ENCODE measurements around the gene MYD88. TPM values are rescaled to one million over a fixed set of nuclear protein-coding genes. Genes with fewer than 3 reads are reported as not detected.
A peak's percentile ranks its signal among the peaks of the same experiment; 100 is the strongest.

MYD88 gene
- polyA plus RNA-seq, 3 donors, result 286 to 427 (median 398) TPM

DNA sequence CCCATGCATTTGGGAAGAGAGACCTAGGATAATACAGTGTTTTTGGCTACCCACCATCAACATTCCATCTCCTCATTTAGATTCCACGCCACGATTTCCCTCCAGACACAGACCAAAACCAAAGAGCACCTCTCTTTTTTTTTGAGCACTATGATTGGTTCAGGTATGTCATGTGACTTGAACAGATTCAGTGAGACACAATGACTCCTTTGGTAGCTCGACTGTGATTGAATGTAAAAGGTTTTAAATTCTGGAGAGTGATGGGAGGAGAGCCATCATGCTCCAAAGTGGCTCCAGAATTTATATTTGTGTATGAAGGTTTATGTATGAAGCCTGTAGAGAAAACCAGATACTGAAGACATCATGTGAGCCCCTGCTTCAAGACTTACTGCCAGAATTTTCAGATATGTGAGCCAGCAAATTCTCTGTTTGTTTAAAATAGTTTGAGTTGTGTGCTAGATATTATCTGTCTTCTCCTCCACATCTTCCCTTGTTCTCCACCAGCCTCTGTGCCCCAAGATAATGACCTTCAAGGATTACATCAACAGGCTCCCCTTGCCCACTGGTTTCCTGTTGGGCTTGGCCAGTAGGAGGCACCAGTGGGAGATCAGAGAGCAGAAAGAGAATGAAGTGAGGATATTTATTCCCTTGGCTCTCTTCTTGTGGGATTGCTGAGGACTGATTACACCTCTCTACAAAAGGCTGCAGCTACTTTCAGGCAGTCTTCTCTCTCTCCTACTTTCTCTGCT lies 12.5 kb downstream of the MYD88 start:
- Mint-ChIP-seq H3K36me3 (peaks cover 8 to 12% of the 10 kb centered on the region in 2 donors), H3K4me1 (peaks cover 85% of the 10 kb centered on the region), H3K4me3 (no peak overlapping the region), H3K27me3 (ENCODE audit: low read depth in 3 of 3) (peaks cover 0 to 2% (median 0%) of the 10 kb centered on the region in 3 donors), H3K9me3 (peaks cover 3 to 11% (median 5%) of the 10 kb centered on the region in 7 donors), H3K27ac (peak overlapping the region; percentile 97 to 99 (median 98))
- intact Hi-C loops (cut with micrococcal nuclease), result no loop called here
- Histone ChIP-seq H3K4me1 (ENCODE audit: control insufficient read depth in 1 of 2, insufficient read depth in 2 of 2, low read length in 2 of 2) (peaks cover 87 to 88% of the 10 kb centered on the region in 2 donors), H3K36me3 (replicated peaks in 1 of 2; ENCODE audit: control insufficient read depth in 1 of 2, insufficient read depth in 2 of 2, low read length in 2 of 2) (no peaks in the 10 kb centered on the region), H3K79me2 (ENCODE audit: insufficient read depth, low read length) (no peaks in the 10 kb centered on the region), H3K4me3 (replicated peaks in 1 of 3; ENCODE audit: low read depth in 2 of 3, low read length in 3 of 3) (peak overlapping the region in 1 of 3 experiments; percentile 27), H3K27ac (ENCODE audit: low read depth in 1 of 2, low read length in 2 of 2) (peak overlapping the region; percentile 93 to 95), H3K9ac (ENCODE audit: insufficient read depth, low read length, poor library complexity, severe bottlenecking) (peak overlapping the region; percentile 33), H3K9me3 (replicated peaks in 1 of 2; ENCODE audit: control insufficient read depth in 1 of 2, insufficient read depth in 1 of 2, low read length in 2 of 2) (no peaks in the 10 kb centered on the region), H2AFZ (ENCODE audit: insufficient read depth, low read depth, low read length, poor library complexity, severe bottlenecking) (no peak overlapping the region), H3K27me3 (ENCODE audit: control insufficient read depth in 2 of 2, insufficient read depth in 2 of 2, low read length in 2 of 2) (no peaks in the 10 kb centered on the region), H3K4me2 (replicated peaks; ENCODE audit: extremely low read depth, low read length, poor library complexity, severe bottlenecking) (peak overlapping the region; percentile 16), H4K20me1 (ENCODE audit: insufficient read depth, low read length) (no peaks in the 10 kb centered on the region)
- TF ChIP-seq, protein P1, sequence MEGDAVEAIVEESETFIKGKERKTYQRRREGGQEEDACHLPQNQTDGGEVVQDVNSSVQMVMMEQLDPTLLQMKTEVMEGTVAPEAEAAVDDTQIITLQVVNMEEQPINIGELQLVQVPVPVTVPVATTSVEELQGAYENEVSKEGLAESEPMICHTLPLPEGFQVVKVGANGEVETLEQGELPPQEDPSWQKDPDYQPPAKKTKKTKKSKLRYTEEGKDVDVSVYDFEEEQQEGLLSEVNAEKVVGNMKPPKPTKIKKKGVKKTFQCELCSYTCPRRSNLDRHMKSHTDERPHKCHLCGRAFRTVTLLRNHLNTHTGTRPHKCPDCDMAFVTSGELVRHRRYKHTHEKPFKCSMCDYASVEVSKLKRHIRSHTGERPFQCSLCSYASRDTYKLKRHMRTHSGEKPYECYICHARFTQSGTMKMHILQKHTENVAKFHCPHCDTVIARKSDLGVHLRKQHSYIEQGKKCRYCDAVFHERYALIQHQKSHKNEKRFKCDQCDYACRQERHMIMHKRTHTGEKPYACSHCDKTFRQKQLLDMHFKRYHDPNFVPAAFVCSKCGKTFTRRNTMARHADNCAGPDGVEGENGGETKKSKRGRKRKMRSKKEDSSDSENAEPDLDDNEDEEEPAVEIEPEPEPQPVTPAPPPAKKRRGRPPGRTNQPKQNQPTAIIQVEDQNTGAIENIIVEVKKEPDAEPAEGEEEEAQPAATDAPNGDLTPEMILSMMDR (IDR thresholded peaks at IDR 0.05), result no peak
- WGBS (ENCODE audit: insufficient coverage), result no CpG with 5 or more reads among the region's 3 CpGs
- DNase-seq, result no peak

GRCh38 chr3:38151667-38152265 lies 13.3 kb downstream of the MYD88 start:
- peak overlapping the region; percentile 93 to 95 for H3K27ac ChIP-seq (ENCODE audit: low read depth in 1 of 2, low read length in 2 of 2)
- no peaks in the 10 kb centered on the region for H4K20me1 ChIP-seq (ENCODE audit: insufficient read depth, low read length)
- H3K9me3 ChIP-seq (replicated peaks in 1 of 2; ENCODE audit: control insufficient read depth in 1 of 2, insufficient read depth in 1 of 2, low read length in 2 of 2), result no peaks in the 10 kb centered on the region
- no CpG with 5 or more reads among the region's 3 CpGs for WGBS (ENCODE audit: insufficient coverage)
- Mint-ChIP-seq H3K27me3 (ENCODE audit: low read depth in 3 of 3) (no peaks in the 10 kb centered on the region), H3K27ac (peak overlapping the region; percentile 97 to 99 (median 98)), H3K36me3 (peaks cover 4 to 12% of the 10 kb centered on the region in 2 donors), H3K4me1 (peaks cover 78% of the 10 kb centered on the region), H3K9me3 (peaks cover 0 to 8% (median 3%) of the 10 kb centered on the region in 7 donors), H3K4me3 (peak overlapping the region in 1 of 2 donors; percentile 64)
- H3K79me2 ChIP-seq (ENCODE audit: insufficient read depth, low read length), result no peaks in the 10 kb centered on the region
- H3K4me1 ChIP-seq (ENCODE audit: control insufficient read depth in 1 of 2, insufficient read depth in 2 of 2, low read length in 2 of 2), result peaks cover 80 to 81% of the 10 kb centered on the region in 2 donors
- peak overlapping the region; percentile 33 for H3K9ac ChIP-seq (ENCODE audit: insufficient read depth, low read length, poor library complexity, severe bottlenecking)
- TF ChIP-seq, protein P1 (IDR thresholded peaks at IDR 0.05), result no peak
- H3K36me3 ChIP-seq (replicated peaks in 1 of 2; ENCODE audit: control insufficient read depth in 1 of 2, insufficient read depth in 2 of 2, low read length in 2 of 2), result no peaks in the 10 kb centered on the region
- peak overlapping the region in 1 of 3 experiments; percentile 27 for H3K4me3 ChIP-seq (replicated peaks in 1 of 3; ENCODE audit: low read depth in 2 of 3, low read length in 3 of 3)
- no peak overlapping the region for H2AFZ ChIP-seq (ENCODE audit: insufficient read depth, low read depth, low read length, poor library complexity, severe bottlenecking)
- intact Hi-C loops (cut with micrococcal nuclease), result no loop called here
- H3K4me2 ChIP-seq (replicated peaks; ENCODE audit: extremely low read depth, low read length, poor library complexity, severe bottlenecking), result peak overlapping the region; percentile 16
- H3K27me3 ChIP-seq (ENCODE audit: control insufficient read depth in 2 of 2, insufficient read depth in 2 of 2, low read length in 2 of 2), result no peaks in the 10 kb centered on the region
- peak; percentile 84 to 93 (median 90) for DNase-seq

All from CD14-positive monocyte (primary cell).